HCT116 (cell line): ENCODE data around the gene DDX23. TPM values are rescaled to one million over a fixed set of nuclear protein-coding genes. Genes with fewer than 3 reads are reported as not detected.

ENCODE experiments used
- ATAC-seq: fragments of 200-7000 bp; cut with Tn5 transposase; 2 replicates; pipeline ENCODE4 v1.9.1; 2020; ENCODE audit warnings: mild to moderate bottlenecking, moderate library complexity
- BruUV-seq: library from RNA; stranded (reverse); fragments of 400-500 nt; replicated peaks from 2 replicates; lab custom pipeline; 2021; lab: Mats Ljungman, UMichigan
- CTCF ChIA-PET: fragments of 300-600 bp; sonication (Branson Sonifier 250); formaldehyde crosslinking; loops from one replicate; lab custom pipeline; 2021; ENCODE audit warnings: antibody characterized with exemption; lab: Charles Lee
- POLR2A ChIA-PET: fragments of 300-600, 350-600 bp; sonication (Branson Sonifier 250); formaldehyde crosslinking; loops from one replicate; lab custom pipeline; 2021; ENCODE audit warnings: antibody characterized with exemption; lab: Charles Lee
- RAD21 ChIA-PET, 2 experiments: fragments of 300-600 bp; sonication (Branson Sonifier 250); formaldehyde crosslinking; loops; one replicate each; lab custom pipeline; 2023; ENCODE audit warnings: low total read pairs in 2 of 2; ENCODE audit not compliant: uncharacterized antibody in 2 of 2, unreplicated experiment in 2 of 2, low non-redundant PET in 1 of 2; lab: Charles Lee
- DNase-seq: peaks from one replicate; pipeline ENCODE4 v3.0.0-alpha.2; 2010; ENCODE audit warnings: low read depth, low spot score
- H2AFZ ChIP-seq: fragments of 200-600 bp; shearing (Covaris generic), sonication (generic); 2 replicates; pipeline ENCODE4 v1.6.1; 2017; ENCODE audit warnings: low read depth, mixed run types, mixed read lengths, antibody characterized with exemption, low read length; ENCODE audit not compliant: poor library complexity, severe bottlenecking
- H3K27ac ChIP-seq: 2 replicates; pipeline ENCODE4 v1.5.1; 2012; ENCODE audit warnings: low read depth, low read length
- H3K27me3 ChIP-seq: fragments of 200-600 bp; sonication (generic); 2 replicates; pipeline ENCODE4 v1.6.1; 2016; ENCODE audit warnings: mixed run types, low read length, mixed read lengths; ENCODE audit not compliant: insufficient read depth
- H3K36me3 ChIP-seq, 2 experiments: fragments of 200-500 bp in 1 of 2; fragments of 200-600 bp in 1 of 2; sonication (Bioruptor generic) in 1 of 2; sonication (generic) in 1 of 2; 2 replicates each; pipeline versions ENCODE4 v1.5.1 to v1.6.1; 2014 to 2016; ENCODE audit warnings: low read length in 2 of 2, inconsistent platforms in 1 of 2, mixed read lengths in 1 of 2, mixed run types in 1 of 2; ENCODE audit not compliant: insufficient read depth in 2 of 2, control insufficient read depth in 1 of 2
- H3K4me1 ChIP-seq, 2 experiments: fragments of 200-600 bp in 1 of 2; sonication (generic) in 1 of 2; 2 replicates each; pipeline versions ENCODE4 v1.5.1 to v1.6.1; 2012 to 2017; ENCODE audit warnings: low read length in 2 of 2, inconsistent platforms in 1 of 2, mild to moderate bottlenecking in 1 of 2, mixed read lengths in 1 of 2, mixed run types in 1 of 2, moderate library complexity in 1 of 2; ENCODE audit not compliant: insufficient read depth in 2 of 2, control insufficient read depth in 1 of 2
- H3K4me2 ChIP-seq: fragments of 200-600 bp; sonication (generic); 2 replicates; pipeline ENCODE4 v1.6.1; 2017; ENCODE audit warnings: mixed run types, low read length, mixed read lengths
- H3K4me3 ChIP-seq, 2 experiments: fragments of 200-600 bp in 1 of 2; sonication (generic) in 1 of 2; replicated peaks in 1 of 2; 2 replicates each; pipeline ENCODE4 v1.5.1; 2011 to 2016; ENCODE audit warnings: low read length in 2 of 2, control low read depth in 1 of 2, low read depth in 1 of 2, mild to moderate bottlenecking in 1 of 2, mixed read lengths in 1 of 2, mixed run types in 1 of 2
- H3K79me2 ChIP-seq: fragments of 200-600 bp; sonication (generic); 2 replicates; pipeline ENCODE4 v1.6.1; 2017; ENCODE audit warnings: mild to moderate bottlenecking, mixed run types, low read length, moderate library complexity, mixed read lengths; ENCODE audit not compliant: insufficient read depth
- H3K9ac ChIP-seq: fragments of 200-600 bp; sonication (generic); 2 replicates; pipeline ENCODE4 v1.6.1; 2016; ENCODE audit warnings: low read length, mixed read lengths
- H3K9me2 ChIP-seq: fragments of 200-600 bp; sonication (generic), shearing (Covaris generic); 2 replicates; pipeline ENCODE4 v1.6.1; 2017; ENCODE audit warnings: mixed run types, mild to moderate bottlenecking, moderate library complexity; ENCODE audit not compliant: insufficient read depth
- H3K9me3 ChIP-seq, 2 experiments: fragments of 200-500 bp in 1 of 2; fragments of 200-600 bp in 1 of 2; sonication (Bioruptor generic) in 1 of 2; sonication (generic) in 1 of 2; 2 replicates each; pipeline ENCODE4 v1.6.1; 2014 to 2017; ENCODE audit warnings: low read length in 2 of 2, mixed read lengths in 2 of 2, inconsistent platforms in 1 of 2, low read depth in 1 of 2, mild to moderate bottlenecking in 1 of 2, mixed run types in 1 of 2, moderate library complexity in 1 of 2; ENCODE audit not compliant: control insufficient read depth in 1 of 2, insufficient read depth in 1 of 2
- H4K20me1 ChIP-seq: fragments of 200-600 bp; sonication (generic), shearing (Covaris generic); 2 replicates; pipeline ENCODE4 v1.6.1; 2017; ENCODE audit warnings: mixed run types, mild to moderate bottlenecking, moderate library complexity; ENCODE audit not compliant: insufficient read depth
- ATF3 ChIP-seq: IDR thresholded peaks from 2 replicates; pipeline ENCODE4 v1.6.1; 2012
- CEBPB ChIP-seq: IDR thresholded peaks from 2 replicates; pipeline ENCODE4 v1.6.1; 2012; ENCODE audit warnings: low read depth
- ELF1 ChIP-seq: IDR thresholded peaks from 2 replicates; pipeline ENCODE4 v1.6.1; 2012; ENCODE audit warnings: low read depth, borderline replicate concordance
- EZH2 ChIP-seq: fragments of 200-600 bp; sonication (generic); IDR thresholded peaks from 2 replicates; pipeline ENCODE4 v1.6.1; 2017; ENCODE audit warnings: antibody characterized with exemption, mixed run types
- JUND ChIP-seq: IDR thresholded peaks from 2 replicates; pipeline ENCODE4 v1.6.1; 2012
- POLR2AphosphoS5 ChIP-seq: IDR thresholded peaks from 2 replicates; pipeline ENCODE4 v1.6.1; 2011; ENCODE audit warnings: mild to moderate bottlenecking, low read depth, low read length, moderate library complexity
- ZFX ChIP-seq: fragments of 450-650 bp; IDR thresholded peaks from 2 replicates; pipeline ENCODE4 v1.6.1; 2017
- intact Hi-C: fragments of 100-400 bp; cut with micrococcal nuclease; formaldehyde crosslinking; loops from 2 replicates; pipeline ENCODE4 v1.10.0; 2022
- total RNA-seq: library from RNA; stranded (reverse); gene quantifications from one replicate; pipeline ENCODE4 v1.2.1, GENCODE V29; 2021; ENCODE audit not compliant: unreplicated experiment
- TF ChIP-seq, protein P1 (sequence below): IDR thresholded peaks from 2 replicates; pipeline ENCODE4 v1.6.1; 2011; ENCODE audit warnings: mild to moderate bottlenecking, low read length, moderate library complexity; ENCODE audit not compliant: insufficient replicate concordance; ENCODE audit errors: extremely low read depth
- TF ChIP-seq, protein P2 (sequence below): IDR thresholded peaks from 2 replicates; pipeline ENCODE4 v1.6.1; 2012; ENCODE audit warnings: low read depth
- TF ChIP-seq, protein P3 (sequence below): IDR thresholded peaks from 2 replicates; pipeline ENCODE4 v1.6.1; 2012

Gene DDX23
- total RNA-seq, 1 experiment from 2014 or later, result 75.0 TPM

- no peak for ATAC-seq
- POLR2A ChIA-PET, result no interaction called here
- BruUV-seq, result no TSS peak
Observed at GRCh38 chr12:48800971-48801370, 51.0 kb downstream of the DDX23 start.

More at GRCh38 chr12:48800971-48801370, 51.0 kb downstream of the DDX23 start:
- ChIA-PET CTCF (interaction anchor here (0.6 kb wide), 1 partner anchor 14 kb away, joined by 3 read pairs; no protein-coding TSS in a partner anchor), RAD21 (no interaction called here)
- Histone ChIP-seq H3K27me3 (no peaks in the 10 kb centered on the region), H3K9me3 (no peaks in the 10 kb centered on the region), H3K79me2 (no peaks in the 10 kb centered on the region), H4K20me1 (no peaks in the 10 kb centered on the region), H3K27ac (no peak overlapping the region), H3K9me2 (no peaks in the 10 kb centered on the region), H3K36me3 (no peaks in the 10 kb centered on the region), H3K9ac (no peak overlapping the region), H3K4me2 (no peak overlapping the region), H2AFZ (no peak overlapping the region), H3K4me1 (peaks cover 2 to 4% of the 10 kb centered on the region in 2 experiments; a peak in 3 of 4 replicates), H3K4me3 (no peak overlapping the region)
- DNase-seq, result no peak
- intact Hi-C loops, result no loop called here
- TF ChIP-seq ATF3, result no peak
- TF ChIP-seq EZH2, result no peak
- no peak for TF ChIP-seq POLR2AphosphoS5
- TF ChIP-seq, protein P1, sequence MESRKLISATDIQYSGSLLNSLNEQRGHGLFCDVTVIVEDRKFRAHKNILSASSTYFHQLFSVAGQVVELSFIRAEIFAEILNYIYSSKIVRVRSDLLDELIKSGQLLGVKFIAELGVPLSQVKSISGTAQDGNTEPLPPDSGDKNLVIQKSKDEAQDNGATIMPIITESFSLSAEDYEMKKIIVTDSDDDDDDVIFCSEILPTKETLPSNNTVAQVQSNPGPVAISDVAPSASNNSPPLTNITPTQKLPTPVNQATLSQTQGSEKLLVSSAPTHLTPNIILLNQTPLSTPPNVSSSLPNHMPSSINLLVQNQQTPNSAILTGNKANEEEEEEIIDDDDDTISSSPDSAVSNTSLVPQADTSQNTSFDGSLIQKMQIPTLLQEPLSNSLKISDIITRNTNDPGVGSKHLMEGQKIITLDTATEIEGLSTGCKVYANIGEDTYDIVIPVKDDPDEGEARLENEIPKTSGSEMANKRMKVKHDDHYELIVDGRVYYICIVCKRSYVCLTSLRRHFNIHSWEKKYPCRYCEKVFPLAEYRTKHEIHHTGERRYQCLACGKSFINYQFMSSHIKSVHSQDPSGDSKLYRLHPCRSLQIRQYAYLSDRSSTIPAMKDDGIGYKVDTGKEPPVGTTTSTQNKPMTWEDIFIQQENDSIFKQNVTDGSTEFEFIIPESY, result no peak
- no peak for TF ChIP-seq CEBPB
- TF ChIP-seq, protein P2, sequence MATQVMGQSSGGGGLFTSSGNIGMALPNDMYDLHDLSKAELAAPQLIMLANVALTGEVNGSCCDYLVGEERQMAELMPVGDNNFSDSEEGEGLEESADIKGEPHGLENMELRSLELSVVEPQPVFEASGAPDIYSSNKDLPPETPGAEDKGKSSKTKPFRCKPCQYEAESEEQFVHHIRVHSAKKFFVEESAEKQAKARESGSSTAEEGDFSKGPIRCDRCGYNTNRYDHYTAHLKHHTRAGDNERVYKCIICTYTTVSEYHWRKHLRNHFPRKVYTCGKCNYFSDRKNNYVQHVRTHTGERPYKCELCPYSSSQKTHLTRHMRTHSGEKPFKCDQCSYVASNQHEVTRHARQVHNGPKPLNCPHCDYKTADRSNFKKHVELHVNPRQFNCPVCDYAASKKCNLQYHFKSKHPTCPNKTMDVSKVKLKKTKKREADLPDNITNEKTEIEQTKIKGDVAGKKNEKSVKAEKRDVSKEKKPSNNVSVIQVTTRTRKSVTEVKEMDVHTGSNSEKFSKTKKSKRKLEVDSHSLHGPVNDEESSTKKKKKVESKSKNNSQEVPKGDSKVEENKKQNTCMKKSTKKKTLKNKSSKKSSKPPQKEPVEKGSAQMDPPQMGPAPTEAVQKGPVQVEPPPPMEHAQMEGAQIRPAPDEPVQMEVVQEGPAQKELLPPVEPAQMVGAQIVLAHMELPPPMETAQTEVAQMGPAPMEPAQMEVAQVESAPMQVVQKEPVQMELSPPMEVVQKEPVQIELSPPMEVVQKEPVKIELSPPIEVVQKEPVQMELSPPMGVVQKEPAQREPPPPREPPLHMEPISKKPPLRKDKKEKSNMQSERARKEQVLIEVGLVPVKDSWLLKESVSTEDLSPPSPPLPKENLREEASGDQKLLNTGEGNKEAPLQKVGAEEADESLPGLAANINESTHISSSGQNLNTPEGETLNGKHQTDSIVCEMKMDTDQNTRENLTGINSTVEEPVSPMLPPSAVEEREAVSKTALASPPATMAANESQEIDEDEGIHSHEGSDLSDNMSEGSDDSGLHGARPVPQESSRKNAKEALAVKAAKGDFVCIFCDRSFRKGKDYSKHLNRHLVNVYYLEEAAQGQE, result no peak
- TF ChIP-seq, protein P3, sequence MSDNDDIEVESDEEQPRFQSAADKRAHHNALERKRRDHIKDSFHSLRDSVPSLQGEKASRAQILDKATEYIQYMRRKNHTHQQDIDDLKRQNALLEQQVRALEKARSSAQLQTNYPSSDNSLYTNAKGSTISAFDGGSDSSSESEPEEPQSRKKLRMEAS, result no peak
- TF ChIP-seq ELF1, result no peak
- TF ChIP-seq JUND, result no peak
- no peak for TF ChIP-seq ZFX
